SK-N-SH (cell line): ENCODE data around the gene SLC34A2. TPM values are rescaled to one million over a fixed set of nuclear protein-coding genes. Genes with fewer than 3 reads are reported as not detected.

ENCODE experiments used
- CTCF ChIA-PET: fragments of 300-600, 350-600 bp; formaldehyde crosslinking; extraction: SDS; loops from one replicate; lab custom pipeline; 2021; lab: Yijun Ruan, JAX
- POLR2A ChIA-PET: fragments of 350-600 bp; sonication (Branson Sonifier 250); formaldehyde crosslinking; extraction: SDS; loops from one replicate; lab custom pipeline; 2020; ENCODE audit warnings: antibody characterized with exemption, inconsistent platforms; lab: Yijun Ruan, JAX
- DNase-seq: peaks from one replicate; pipeline ENCODE4 v3.0.0; 2012
- H2AFZ ChIP-seq: fragments of 200-600 bp; sonication (generic); 2 replicates; pipeline ENCODE4 v1.8.1; 2016; ENCODE audit warnings: antibody characterized with exemption, mild to moderate bottlenecking, low read depth
- H3F3A ChIP-seq: fragments of 200-600 bp; sonication (generic); replicated peaks from 2 replicates; pipeline ENCODE3; 2016; ENCODE audit warnings: antibody characterized with exemption, mild to moderate bottlenecking; ENCODE audit not compliant: insufficient read depth
- H3K27ac ChIP-seq, 2 experiments: fragments of 200-500 bp in 1 of 2; fragments of 200-600 bp in 1 of 2; sonication (Bioruptor generic) in 1 of 2; sonication (generic), shearing (Covaris generic) in 1 of 2; 2 replicates each; pipeline versions ENCODE4 v1.5.1 to v1.6.1; 2014 to 2016; ENCODE audit warnings: low read depth in 2 of 2, inconsistent platforms in 1 of 2, low read length in 1 of 2, mild to moderate bottlenecking in 1 of 2, mixed read lengths in 1 of 2
- H3K27me3 ChIP-seq: fragments of 200-600 bp; sonication (generic), shearing (Covaris generic); 2 replicates; pipeline ENCODE4 v1.6.1; 2016; ENCODE audit warnings: mixed run types; ENCODE audit not compliant: insufficient read depth
- H3K36me3 ChIP-seq, 2 experiments: fragments of 200-500 bp in 1 of 2; fragments of 200-600 bp in 1 of 2; sonication (Bioruptor generic) in 1 of 2; sonication (generic) in 1 of 2; replicated peaks in 1 of 2; 2 replicates each; pipeline versions ENCODE3 to v1.5.1; 2014 to 2016; ENCODE audit warnings: low read length in 1 of 2, mild to moderate bottlenecking in 1 of 2; ENCODE audit not compliant: insufficient read depth in 2 of 2, control insufficient read depth in 1 of 2
- H3K4me1 ChIP-seq, 2 experiments: fragments of 200-500 bp in 1 of 2; fragments of 200-600 bp in 1 of 2; sonication (Bioruptor generic) in 1 of 2; sonication (generic), shearing (Covaris generic) in 1 of 2; 2 replicates each; pipeline versions ENCODE4 v1.5.1 to v1.6.1; 2014 to 2016; ENCODE audit warnings: low read depth in 1 of 2, low read length in 1 of 2, mixed run types in 1 of 2; ENCODE audit not compliant: insufficient read depth in 2 of 2, control insufficient read depth in 1 of 2
- H3K4me2 ChIP-seq: fragments of 200-600 bp; sonication (generic), shearing (Covaris generic); 2 replicates; pipeline ENCODE4 v1.6.1; 2017; ENCODE audit warnings: mixed run types
- H3K4me3 ChIP-seq, 2 experiments: fragments of 200-500 bp in 1 of 2; fragments of 200-600 bp in 1 of 2; sonication (Bioruptor generic) in 1 of 2; sonication (generic), shearing (Covaris generic) in 1 of 2; 2 replicates each; pipeline versions ENCODE4 v1.5.1 to v1.8.1; 2014 to 2016; ENCODE audit warnings: low read depth in 2 of 2, inconsistent platforms in 1 of 2, low read length in 1 of 2, mild to moderate bottlenecking in 1 of 2, mixed read lengths in 1 of 2, moderate library complexity in 1 of 2
- H3K79me2 ChIP-seq: fragments of 200-600 bp; sonication (generic); 2 replicates; pipeline ENCODE4 v1.8.1; 2017; ENCODE audit warnings: mild to moderate bottlenecking; ENCODE audit not compliant: insufficient read depth
- H3K9ac ChIP-seq: fragments of 200-600 bp; sonication (generic); 2 replicates; pipeline ENCODE4 v1.6.1; 2017; ENCODE audit warnings: mixed run types
- H3K9me2 ChIP-seq: fragments of 200-600 bp; sonication (generic); 2 replicates; pipeline ENCODE4 v1.6.1; 2017; ENCODE audit warnings: mixed run types
- H3K9me3 ChIP-seq: fragments of 200-600 bp; sonication (generic); 2 replicates; pipeline ENCODE4 v1.6.1; 2017; ENCODE audit warnings: mixed run types, mild to moderate bottlenecking, moderate library complexity
- H4K20me1 ChIP-seq: fragments of 200-600 bp; sonication (generic); 2 replicates; pipeline ENCODE4 v1.6.1; 2017; ENCODE audit warnings: mild to moderate bottlenecking, mixed run types; ENCODE audit not compliant: insufficient read depth
- EP300 ChIP-seq, 2 experiments: IDR thresholded peaks; 2 replicates each; pipeline versions ENCODE4 v1.4.0 to v1.6.1; 2012; ENCODE audit warnings: borderline replicate concordance in 1 of 2, low read depth in 1 of 2, low read length in 1 of 2
- FOSL2 ChIP-seq: IDR thresholded peaks from 2 replicates; pipeline ENCODE4 v1.4.0; 2012; ENCODE audit warnings: low read depth, mild to moderate bottlenecking, moderate library complexity, borderline replicate concordance
- FOXM1 ChIP-seq: IDR thresholded peaks from 2 replicates; pipeline ENCODE4 v1.4.0; 2012; ENCODE audit warnings: low read depth, mild to moderate bottlenecking
- GATA2 ChIP-seq: sonication (generic); formaldehyde crosslinking; IDR thresholded peaks from 2 replicates; pipeline ENCODE4 v1.5.0; 2020; ENCODE audit warnings: mild to moderate bottlenecking, missing genetic modification reagents
- NFIC ChIP-seq: IDR thresholded peaks from 2 replicates; pipeline ENCODE4 v1.4.0; 2012; ENCODE audit warnings: borderline replicate concordance
- RAD21 ChIP-seq: IDR thresholded peaks from 2 replicates; pipeline ENCODE4 v1.6.1; 2012; ENCODE audit warnings: mild to moderate bottlenecking, low read length
- TEAD4 ChIP-seq: IDR thresholded peaks from 2 replicates; pipeline ENCODE4 v1.4.0; 2012; ENCODE audit warnings: mild to moderate bottlenecking, borderline replicate concordance; ENCODE audit not compliant: insufficient read depth
- WGBS: methylation state at CpG from one replicate; pipeline ENCODE4 v1.1.6; 2017; ENCODE audit warnings: low lambda C conversion rate; 5-methylcytosine and 5-hydroxymethylcytosine counted together
- polyA plus RNA-seq, 3 experiments: library from polyadenylated mRNA; depleted of rRNA; stranded (reverse); fragments of >200 nt; gene quantifications; 2 replicates each; pipeline ENCODE4 v1.2.3, GENCODE V29; 2012
- TF ChIP-seq, protein P1 (sequence below): fragments of 200-600 bp; sonication (generic); IDR thresholded peaks from 2 replicates; pipeline ENCODE4 v1.6.1; 2017; ENCODE audit warnings: antibody characterized with exemption, mild to moderate bottlenecking, moderate library complexity
- TF ChIP-seq, protein P2 (sequence below): fragments of 150-350 bp; IDR thresholded peaks from 2 replicates; pipeline ENCODE4 v1.6.1; 2017; ENCODE audit warnings: antibody characterized with exemption, low read length, low read depth, borderline replicate concordance
- TF ChIP-seq, protein P3 (sequence below): IDR thresholded peaks from 2 replicates; pipeline ENCODE4; 2012
- TF ChIP-seq, protein P4 (sequence below): IDR thresholded peaks from 2 replicates; pipeline ENCODE4 v1.6.1; 2012; ENCODE audit warnings: mild to moderate bottlenecking, low read depth, low read length, moderate library complexity

SLC34A2 gene
- polyA plus RNA-seq, 1 of the 3 experiments (the other 2 are of a cell fraction): not detected

DNA sequence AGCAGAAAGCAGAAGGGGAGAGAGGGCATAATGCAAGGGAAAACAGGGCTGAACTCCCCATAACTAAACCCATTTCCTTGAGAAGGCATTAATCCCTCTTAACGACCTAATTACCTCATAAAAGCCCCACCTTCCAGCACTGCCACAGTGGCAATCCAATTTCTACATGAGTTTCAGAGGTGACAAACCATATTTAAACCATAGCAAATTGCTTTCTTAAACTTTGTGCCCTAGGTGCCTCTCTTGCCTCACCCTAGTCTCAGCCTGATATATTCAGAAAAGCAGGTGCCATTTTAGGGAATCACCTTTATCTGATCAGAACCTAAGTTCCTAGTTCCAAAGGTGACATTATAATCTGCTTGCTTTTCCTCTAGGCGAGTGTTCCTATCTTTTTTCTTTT, 48.9 kb downstream of the SLC34A2 start:
- Histone ChIP-seq H3K36me3 (no peaks in the 10 kb centered on the region), H4K20me1 (no peaks in the 10 kb centered on the region), H3K4me2 (no peak overlapping the region), H3K27ac (no peak overlapping the region), H3F3A (no peaks in the 10 kb centered on the region), H3K4me1 (no peaks in the 10 kb centered on the region), H3K9me2 (no peaks in the 10 kb centered on the region), H3K9me3 (no peaks in the 10 kb centered on the region), H2AFZ (no peak overlapping the region), H3K27me3 (no peaks in the 10 kb centered on the region; the same call in 1 of the 2 replicates), H3K4me3 (no peak overlapping the region), H3K79me2 (no peaks in the 10 kb centered on the region), H3K9ac (no peak overlapping the region)
- TF ChIP-seq, protein P1, sequence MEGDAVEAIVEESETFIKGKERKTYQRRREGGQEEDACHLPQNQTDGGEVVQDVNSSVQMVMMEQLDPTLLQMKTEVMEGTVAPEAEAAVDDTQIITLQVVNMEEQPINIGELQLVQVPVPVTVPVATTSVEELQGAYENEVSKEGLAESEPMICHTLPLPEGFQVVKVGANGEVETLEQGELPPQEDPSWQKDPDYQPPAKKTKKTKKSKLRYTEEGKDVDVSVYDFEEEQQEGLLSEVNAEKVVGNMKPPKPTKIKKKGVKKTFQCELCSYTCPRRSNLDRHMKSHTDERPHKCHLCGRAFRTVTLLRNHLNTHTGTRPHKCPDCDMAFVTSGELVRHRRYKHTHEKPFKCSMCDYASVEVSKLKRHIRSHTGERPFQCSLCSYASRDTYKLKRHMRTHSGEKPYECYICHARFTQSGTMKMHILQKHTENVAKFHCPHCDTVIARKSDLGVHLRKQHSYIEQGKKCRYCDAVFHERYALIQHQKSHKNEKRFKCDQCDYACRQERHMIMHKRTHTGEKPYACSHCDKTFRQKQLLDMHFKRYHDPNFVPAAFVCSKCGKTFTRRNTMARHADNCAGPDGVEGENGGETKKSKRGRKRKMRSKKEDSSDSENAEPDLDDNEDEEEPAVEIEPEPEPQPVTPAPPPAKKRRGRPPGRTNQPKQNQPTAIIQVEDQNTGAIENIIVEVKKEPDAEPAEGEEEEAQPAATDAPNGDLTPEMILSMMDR: no peak
- TF ChIP-seq NFIC: no peak
- ChIA-PET POLR2A (no interaction called here), CTCF (interaction anchor here (0.9 kb wide), 1 partner anchor 264 kb away, joined by 3 read pairs; no protein-coding TSS in a partner anchor)
- DNase-seq: no peak
- 16% methylated on average over 2 of the region's 2 CpGs for WGBS

DNA sequence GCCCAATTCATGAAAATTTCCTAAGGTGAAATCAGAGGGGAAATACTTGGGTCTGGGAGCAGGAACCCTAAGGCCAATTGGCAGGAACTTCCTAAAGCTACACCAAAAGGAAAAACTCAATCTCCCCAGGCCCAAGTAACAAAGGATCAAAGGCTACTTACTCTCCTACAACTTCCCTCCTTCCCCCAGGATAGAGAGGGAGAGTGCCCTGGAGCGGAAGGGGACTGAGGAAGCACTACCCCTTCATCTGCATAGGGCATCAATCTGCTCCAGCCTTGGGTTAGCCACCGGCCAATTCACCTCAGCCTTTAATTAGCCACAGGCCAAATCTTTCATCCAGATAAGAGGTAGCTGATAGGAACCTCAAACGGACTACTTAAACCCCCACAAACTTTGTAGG, 55.0 kb downstream of the SLC34A2 start:
- ChIA-PET POLR2A (no interaction called here), CTCF (interaction anchor here (0.9 kb wide), 1 partner anchor 17 kb away, joined by 3 read pairs; no protein-coding TSS in a partner anchor)
- no peaks in the 10 kb centered on the region for H3K36me3 ChIP-seq
- H3K4me1 ChIP-seq: no peaks in the 10 kb centered on the region
- H3F3A ChIP-seq: no peaks in the 10 kb centered on the region
- no peaks in the 10 kb centered on the region for H3K9me2 ChIP-seq
- WGBS: 46% methylated on average over 3 of the region's 3 CpGs
- no peak overlapping the region for H2AFZ ChIP-seq
- H4K20me1 ChIP-seq: no peaks in the 10 kb centered on the region
- no peaks in the 10 kb centered on the region for H3K9me3 ChIP-seq
- no peak overlapping the region for H3K4me2 ChIP-seq
- H3K79me2 ChIP-seq: no peaks in the 10 kb centered on the region
- no peak overlapping the region for H3K4me3 ChIP-seq
- no peak overlapping the region for H3K9ac ChIP-seq
- no peak for DNase-seq
- no peak overlapping the region for H3K27ac ChIP-seq
- no peaks in the 10 kb centered on the region for H3K27me3 ChIP-seq
- TF ChIP-seq FOSL2 (no peak), GATA2 (CRISPR knock-in tag) (no peak)

DNA sequence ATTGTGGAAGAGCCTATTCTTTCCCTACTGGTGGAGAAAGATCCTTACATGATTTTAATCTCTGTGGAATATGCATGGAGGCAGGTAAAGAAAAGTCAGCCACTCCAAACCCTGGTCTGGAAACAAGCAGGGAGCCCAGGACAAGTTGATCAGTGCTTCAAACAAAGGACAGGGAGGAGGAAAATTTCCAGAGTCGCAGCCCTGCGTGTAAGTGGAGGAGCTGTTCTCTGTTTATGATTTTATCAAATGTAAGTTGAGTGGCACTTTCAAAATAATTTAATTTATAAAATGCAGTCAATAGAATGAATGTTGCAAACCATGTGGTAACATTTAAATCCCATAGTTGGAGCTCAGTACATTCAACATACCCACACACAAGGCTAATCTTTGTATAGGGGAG, 57.0 kb downstream of the SLC34A2 start:
- no peaks in the 10 kb centered on the region for H4K20me1 ChIP-seq
- no peaks in the 10 kb centered on the region for H3K36me3 ChIP-seq
- H3K4me2 ChIP-seq: no peak overlapping the region
- H3K9me2 ChIP-seq: no peaks in the 10 kb centered on the region
- 21% methylated on average over 2 of the region's 2 CpGs for WGBS
- peak; percentile 56 for DNase-seq
- no peaks in the 10 kb centered on the region for H3K27me3 ChIP-seq
- no peaks in the 10 kb centered on the region for H3F3A ChIP-seq
- CTCF ChIA-PET: interaction anchor here (0.7 to 1.1 kb wide), 2 partner anchors 11 to 273 kb away, joined by 4 read pairs; no protein-coding TSS in a partner anchor
- no peak overlapping the region for H2AFZ ChIP-seq
- no peak overlapping the region for H3K9ac ChIP-seq
- no peak overlapping the region for H3K27ac ChIP-seq
- no peak overlapping the region for H3K4me3 ChIP-seq
- POLR2A ChIA-PET: no interaction called here
- no peaks in the 10 kb centered on the region for H3K9me3 ChIP-seq
- no peaks in the 10 kb centered on the region for H3K4me1 ChIP-seq
- H3K79me2 ChIP-seq: no peaks in the 10 kb centered on the region
- no peak for TF ChIP-seq RAD21
- TF ChIP-seq EP300 (IDR thresholded peaks at IDR 0.05; ENCODE audit: borderline replicate concordance in 1 of 2, low read depth in 1 of 2, low read length in 1 of 2): peak in 1 of 2 experiments; percentile 15; a peak in 1 of 4 replicates
- TF ChIP-seq FOSL2: no peak
- TF ChIP-seq, protein P2, sequence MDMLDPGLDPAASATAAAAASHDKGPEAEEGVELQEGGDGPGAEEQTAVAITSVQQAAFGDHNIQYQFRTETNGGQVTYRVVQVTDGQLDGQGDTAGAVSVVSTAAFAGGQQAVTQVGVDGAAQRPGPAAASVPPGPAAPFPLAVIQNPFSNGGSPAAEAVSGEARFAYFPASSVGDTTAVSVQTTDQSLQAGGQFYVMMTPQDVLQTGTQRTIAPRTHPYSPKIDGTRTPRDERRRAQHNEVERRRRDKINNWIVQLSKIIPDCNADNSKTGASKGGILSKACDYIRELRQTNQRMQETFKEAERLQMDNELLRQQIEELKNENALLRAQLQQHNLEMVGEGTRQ: no peak
- TF ChIP-seq, protein P3, sequence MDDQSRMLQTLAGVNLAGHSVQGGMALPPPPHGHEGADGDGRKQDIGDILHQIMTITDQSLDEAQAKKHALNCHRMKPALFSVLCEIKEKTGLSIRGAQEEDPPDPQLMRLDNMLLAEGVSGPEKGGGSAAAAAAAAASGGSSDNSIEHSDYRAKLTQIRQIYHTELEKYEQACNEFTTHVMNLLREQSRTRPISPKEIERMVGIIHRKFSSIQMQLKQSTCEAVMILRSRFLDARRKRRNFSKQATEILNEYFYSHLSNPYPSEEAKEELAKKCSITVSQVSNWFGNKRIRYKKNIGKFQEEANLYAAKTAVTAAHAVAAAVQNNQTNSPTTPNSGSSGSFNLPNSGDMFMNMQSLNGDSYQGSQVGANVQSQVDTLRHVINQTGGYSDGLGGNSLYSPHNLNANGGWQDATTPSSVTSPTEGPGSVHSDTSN: no peak
- no peak for TF ChIP-seq TEAD4
- no peak for TF ChIP-seq FOXM1
- no peak for TF ChIP-seq GATA2 (CRISPR knock-in tag)
- TF ChIP-seq, protein P4, sequence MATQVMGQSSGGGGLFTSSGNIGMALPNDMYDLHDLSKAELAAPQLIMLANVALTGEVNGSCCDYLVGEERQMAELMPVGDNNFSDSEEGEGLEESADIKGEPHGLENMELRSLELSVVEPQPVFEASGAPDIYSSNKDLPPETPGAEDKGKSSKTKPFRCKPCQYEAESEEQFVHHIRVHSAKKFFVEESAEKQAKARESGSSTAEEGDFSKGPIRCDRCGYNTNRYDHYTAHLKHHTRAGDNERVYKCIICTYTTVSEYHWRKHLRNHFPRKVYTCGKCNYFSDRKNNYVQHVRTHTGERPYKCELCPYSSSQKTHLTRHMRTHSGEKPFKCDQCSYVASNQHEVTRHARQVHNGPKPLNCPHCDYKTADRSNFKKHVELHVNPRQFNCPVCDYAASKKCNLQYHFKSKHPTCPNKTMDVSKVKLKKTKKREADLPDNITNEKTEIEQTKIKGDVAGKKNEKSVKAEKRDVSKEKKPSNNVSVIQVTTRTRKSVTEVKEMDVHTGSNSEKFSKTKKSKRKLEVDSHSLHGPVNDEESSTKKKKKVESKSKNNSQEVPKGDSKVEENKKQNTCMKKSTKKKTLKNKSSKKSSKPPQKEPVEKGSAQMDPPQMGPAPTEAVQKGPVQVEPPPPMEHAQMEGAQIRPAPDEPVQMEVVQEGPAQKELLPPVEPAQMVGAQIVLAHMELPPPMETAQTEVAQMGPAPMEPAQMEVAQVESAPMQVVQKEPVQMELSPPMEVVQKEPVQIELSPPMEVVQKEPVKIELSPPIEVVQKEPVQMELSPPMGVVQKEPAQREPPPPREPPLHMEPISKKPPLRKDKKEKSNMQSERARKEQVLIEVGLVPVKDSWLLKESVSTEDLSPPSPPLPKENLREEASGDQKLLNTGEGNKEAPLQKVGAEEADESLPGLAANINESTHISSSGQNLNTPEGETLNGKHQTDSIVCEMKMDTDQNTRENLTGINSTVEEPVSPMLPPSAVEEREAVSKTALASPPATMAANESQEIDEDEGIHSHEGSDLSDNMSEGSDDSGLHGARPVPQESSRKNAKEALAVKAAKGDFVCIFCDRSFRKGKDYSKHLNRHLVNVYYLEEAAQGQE: no peak
